Smooth muscle cell (in vitro differentiated cells): ENCODE data around the gene NFATC2. TPM values are rescaled to one million over a fixed set of nuclear protein-coding genes. Genes with fewer than 3 reads are reported as not detected.

Experiments used
- DNase-seq: peaks from one replicate; lab custom pipeline; 2025; ENCODE audit not compliant: unreplicated experiment; lab: John Stamatoyannopoulos, UW
- H2AFZ ChIP-seq: fragments of 200-600 bp; sonication (generic); 2 replicates; pipeline ENCODE4 v1.6.0; 2016; ENCODE audit warnings: antibody characterized with exemption, low read depth, mild to moderate bottlenecking
- H3F3A ChIP-seq: fragments of 200-600 bp; sonication (generic); 2 replicates; pipeline ENCODE4 v1.6.0; 2017; ENCODE audit warnings: antibody characterized with exemption, low read depth
- H3K27ac ChIP-seq: fragments of 200-600 bp; sonication (generic); 2 replicates; pipeline ENCODE4 v1.5.1; 2016; ENCODE audit warnings: low read depth, mild to moderate bottlenecking
- H3K27me3 ChIP-seq: fragments of 200-600 bp; sonication (generic); 2 replicates; pipeline ENCODE4 v1.6.1; 2016; ENCODE audit warnings: low read depth, mild to moderate bottlenecking
- H3K36me3 ChIP-seq: fragments of 200-600 bp; sonication (generic); 2 replicates; pipeline ENCODE4 v1.5.1; 2016; ENCODE audit warnings: low read depth
- H3K4me1 ChIP-seq: fragments of 200-600 bp; sonication (generic); 2 replicates; pipeline ENCODE4 v1.5.1; 2016; ENCODE audit warnings: low read depth
- H3K4me2 ChIP-seq: fragments of 200-600 bp; sonication (generic); 2 replicates; pipeline ENCODE4 v1.6.0; 2016; ENCODE audit warnings: mild to moderate bottlenecking
- H3K4me3 ChIP-seq: fragments of 200-600 bp; sonication (generic); 2 replicates; pipeline ENCODE4 v1.5.1; 2016; ENCODE audit warnings: mild to moderate bottlenecking
- H3K79me2 ChIP-seq: fragments of 200-600 bp; sonication (generic); 2 replicates; pipeline ENCODE4 v1.6.0; 2016; ENCODE audit warnings: low read depth, mild to moderate bottlenecking
- H3K9ac ChIP-seq: fragments of 200-600 bp; sonication (generic); 2 replicates; pipeline ENCODE4 v1.6.0; 2016; ENCODE audit warnings: low read depth
- H3K9me3 ChIP-seq: fragments of 200-600 bp; sonication (generic); replicated peaks from 2 replicates; pipeline ENCODE4 v1.5.1; 2016; ENCODE audit warnings: low read depth
- H4K20me1 ChIP-seq: fragments of 200-600 bp; sonication (generic); 2 replicates; pipeline ENCODE4 v1.6.0; 2016; ENCODE audit warnings: low read depth
- CTCF ChIP-seq: fragments of 200-600 bp; sonication (generic); IDR thresholded peaks from 2 replicates; pipeline ENCODE4 v1.5.1; 2017; ENCODE audit warnings: borderline replicate concordance, mild to moderate bottlenecking, antibody characterized with exemption; ENCODE audit not compliant: insufficient read depth, poor library complexity, severe bottlenecking
- WGBS: methylation state at CpG from one replicate; pipeline ENCODE4 v1.1.7; 2016; ENCODE audit warnings: low lambda C conversion rate; 5-methylcytosine and 5-hydroxymethylcytosine counted together
- polyA plus RNA-seq: library from polyadenylated mRNA; unstranded; fragments of >200 nt; fragmentation: Nextera tagmentation; extraction: Ambion mirVana; gene quantifications from 2 replicates; pipeline ENCODE4 v1.2.1, GENCODE V29; 2016
- total RNA-seq: library from RNA; depleted of rRNA; stranded (reverse); fragments of >200 nt; gene quantifications from 2 replicates; pipeline ENCODE4 v1.2.3, GENCODE V29; 2014

Gene NFATC2
- total and polyA plus RNA-seq, 2 experiments from 2014 or later: 5.8 to 8.4 TPM

- Histone ChIP-seq H3F3A (peaks cover 5% of the 10 kb centered on the region), H4K20me1 (no peaks in the 10 kb centered on the region), H3K27me3 (no peaks in the 10 kb centered on the region), H3K4me1 (peaks cover under 1% of the 10 kb centered on the region), H3K9me3 (no peaks in the 10 kb centered on the region), H3K9ac (no peak overlapping the region), H3K27ac (no peak overlapping the region), H3K36me3 (no peaks in the 10 kb centered on the region), H2AFZ (no peak overlapping the region), H3K79me2 (no peaks in the 10 kb centered on the region), H3K4me2 (no peak overlapping the region), H3K4me3 (no peak overlapping the region)
- 93% methylated on average over 17 of the region's 17 CpGs for WGBS
- DNase-seq: no peak
- TF ChIP-seq CTCF: no peak
Observed at GRCh38 chr20:51382111-51382985, 160.2 kb downstream of the NFATC2 start.

GRCh38 chr20:51381557-51381956, 161.0 kb downstream of the NFATC2 start:
- Histone ChIP-seq H2AFZ (no peak overlapping the region), H3K4me2 (no peak overlapping the region), H3K4me1 (no peaks in the 10 kb centered on the region), H3K36me3 (no peaks in the 10 kb centered on the region), H3K27me3 (no peaks in the 10 kb centered on the region), H3F3A (peaks cover 5% of the 10 kb centered on the region), H3K4me3 (no peak overlapping the region), H4K20me1 (no peaks in the 10 kb centered on the region), H3K27ac (no peak overlapping the region), H3K9me3 (no peaks in the 10 kb centered on the region), H3K9ac (no peak overlapping the region), H3K79me2 (no peaks in the 10 kb centered on the region)
- TF ChIP-seq CTCF: no peak
- DNase-seq: no peak
- WGBS: 92% methylated on average over 12 of the region's 12 CpGs

GRCh38 chr20:51380401-51381385, 161.8 kb downstream of the NFATC2 start:
- WGBS: 79% methylated on average over 13 of the region's 13 CpGs
- Histone ChIP-seq H3K9me3 (no peaks in the 10 kb centered on the region), H3K9ac (no peak overlapping the region), H3F3A (peaks cover 5% of the 10 kb centered on the region), H4K20me1 (no peaks in the 10 kb centered on the region), H2AFZ (no peak overlapping the region), H3K4me1 (no peaks in the 10 kb centered on the region), H3K27me3 (no peaks in the 10 kb centered on the region), H3K36me3 (no peaks in the 10 kb centered on the region), H3K4me3 (no peak overlapping the region), H3K4me2 (no peak overlapping the region), H3K79me2 (no peaks in the 10 kb centered on the region), H3K27ac (no peak overlapping the region)
- DNase-seq: no peak
- no peak for TF ChIP-seq CTCF
